Body of pancreas (tissue), 4 donors: ENCODE measurements around the gene MLN.

Experiments
- POLR2A ChIP-seq, 3 donors: fragments of 450-650 bp; IDR thresholded peaks; one replicate each; pipeline ENCODE4 v1.6.1; 2016; ENCODE audit warnings: antibody characterized with exemption in 3 of 3, mild to moderate bottlenecking in 2 of 3
- TF ChIP-seq, protein P1 (sequence below), 7 experiments: fragments of 450-650 bp in 4 of 7; fragments of 200-600 bp in 3 of 7; sonication (generic) in 3 of 7; IDR thresholded peaks; one replicate each; pipeline ENCODE4 v1.5.1; 2016 to 2019; ENCODE audit warnings: antibody characterized with exemption in 7 of 7

DNA sequence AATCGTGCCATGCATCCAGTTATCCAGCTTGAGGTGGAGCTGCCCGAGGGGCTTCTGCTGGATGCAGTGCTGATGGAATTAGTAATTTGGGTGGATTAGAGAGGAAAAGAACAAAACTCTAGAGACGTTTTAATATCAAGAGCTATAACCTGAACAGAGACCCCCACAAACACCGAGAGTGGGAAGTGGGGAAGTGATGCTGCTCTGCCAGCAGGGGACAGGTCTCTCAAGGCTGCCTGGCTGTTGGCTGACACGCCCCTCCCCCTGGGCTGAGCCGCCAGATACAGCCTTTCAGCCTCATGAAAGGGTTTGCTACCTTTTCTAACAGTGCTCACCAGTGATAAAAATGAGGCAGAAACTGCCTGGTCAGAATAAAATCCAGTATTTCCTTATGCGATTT lies 24.5 kb downstream of the MLN start:
- TF ChIP-seq, protein P1, sequence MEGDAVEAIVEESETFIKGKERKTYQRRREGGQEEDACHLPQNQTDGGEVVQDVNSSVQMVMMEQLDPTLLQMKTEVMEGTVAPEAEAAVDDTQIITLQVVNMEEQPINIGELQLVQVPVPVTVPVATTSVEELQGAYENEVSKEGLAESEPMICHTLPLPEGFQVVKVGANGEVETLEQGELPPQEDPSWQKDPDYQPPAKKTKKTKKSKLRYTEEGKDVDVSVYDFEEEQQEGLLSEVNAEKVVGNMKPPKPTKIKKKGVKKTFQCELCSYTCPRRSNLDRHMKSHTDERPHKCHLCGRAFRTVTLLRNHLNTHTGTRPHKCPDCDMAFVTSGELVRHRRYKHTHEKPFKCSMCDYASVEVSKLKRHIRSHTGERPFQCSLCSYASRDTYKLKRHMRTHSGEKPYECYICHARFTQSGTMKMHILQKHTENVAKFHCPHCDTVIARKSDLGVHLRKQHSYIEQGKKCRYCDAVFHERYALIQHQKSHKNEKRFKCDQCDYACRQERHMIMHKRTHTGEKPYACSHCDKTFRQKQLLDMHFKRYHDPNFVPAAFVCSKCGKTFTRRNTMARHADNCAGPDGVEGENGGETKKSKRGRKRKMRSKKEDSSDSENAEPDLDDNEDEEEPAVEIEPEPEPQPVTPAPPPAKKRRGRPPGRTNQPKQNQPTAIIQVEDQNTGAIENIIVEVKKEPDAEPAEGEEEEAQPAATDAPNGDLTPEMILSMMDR (IDR thresholded peaks at IDR 0.05): no peak
- no peak for TF ChIP-seq POLR2A (IDR thresholded peaks at IDR 0.05)
